Superior temporal gyrus (tissue), 1 donor: ENCODE results near the gene VENTX.
"Not testable (repeated sequence)": the region's sequence is repeated elsewhere in the genome, so short reads cannot be mapped to it uniquely, and the experiment has no call there.

ENCODE experiments used
- DNase-seq: peaks from one replicate; pipeline ENCODE4 v3.0.0-alpha.2; 2016; ENCODE audit errors: extremely low spot score

The VENTX gene

DNA sequence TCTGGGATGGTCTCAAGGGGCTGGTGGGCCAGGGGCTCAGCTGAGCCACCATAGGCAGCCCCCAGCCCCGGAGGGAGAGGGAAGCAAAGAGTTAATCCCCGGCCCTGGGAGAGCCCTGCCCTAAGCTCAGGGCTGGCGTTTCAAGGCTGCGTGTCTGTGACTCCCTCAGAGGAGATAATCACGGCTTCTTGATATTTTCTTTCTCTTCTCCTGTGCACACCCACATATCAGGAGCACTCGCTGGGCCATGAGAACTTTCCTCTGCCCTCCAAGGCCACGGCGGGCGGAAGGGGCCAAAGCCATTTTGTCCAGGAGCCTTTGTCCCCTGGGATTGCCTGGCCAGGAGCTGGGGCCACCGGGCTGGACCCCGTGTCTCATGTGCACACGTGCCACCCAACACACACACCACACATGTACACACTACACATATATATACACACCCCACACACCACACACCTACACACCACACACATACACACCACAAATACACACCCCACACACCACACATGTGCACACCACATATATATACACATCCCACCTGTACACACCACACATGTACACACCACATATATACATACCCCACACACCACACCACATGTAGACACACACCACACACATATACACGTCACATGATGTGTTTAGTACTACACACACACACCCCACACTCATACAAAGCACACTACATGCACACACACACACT is 16.9 kb downstream of the VENTX start:
- DNase-seq, result no peak

DNA sequence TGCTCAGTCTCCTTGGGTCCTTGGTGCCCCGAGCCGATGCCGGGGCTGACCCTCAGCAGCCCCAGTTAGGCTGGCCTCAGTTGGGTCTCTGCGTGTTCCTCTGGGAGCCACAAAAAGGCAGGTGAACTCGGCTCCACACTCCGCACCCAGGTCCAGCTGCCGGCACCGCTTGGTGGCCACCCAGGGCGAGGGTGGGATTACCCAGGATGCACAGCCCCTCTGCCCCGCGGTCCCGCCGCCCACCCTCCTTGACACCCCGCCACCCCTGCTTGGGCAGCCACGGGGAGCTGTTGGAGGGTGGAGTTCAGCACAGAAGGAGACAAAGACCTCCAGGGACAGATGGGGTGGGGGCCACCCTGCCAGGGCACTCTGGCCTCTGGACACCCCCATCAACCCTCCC is 17.7 kb downstream of the VENTX start:
- DNase-seq, result no peak

DNA sequence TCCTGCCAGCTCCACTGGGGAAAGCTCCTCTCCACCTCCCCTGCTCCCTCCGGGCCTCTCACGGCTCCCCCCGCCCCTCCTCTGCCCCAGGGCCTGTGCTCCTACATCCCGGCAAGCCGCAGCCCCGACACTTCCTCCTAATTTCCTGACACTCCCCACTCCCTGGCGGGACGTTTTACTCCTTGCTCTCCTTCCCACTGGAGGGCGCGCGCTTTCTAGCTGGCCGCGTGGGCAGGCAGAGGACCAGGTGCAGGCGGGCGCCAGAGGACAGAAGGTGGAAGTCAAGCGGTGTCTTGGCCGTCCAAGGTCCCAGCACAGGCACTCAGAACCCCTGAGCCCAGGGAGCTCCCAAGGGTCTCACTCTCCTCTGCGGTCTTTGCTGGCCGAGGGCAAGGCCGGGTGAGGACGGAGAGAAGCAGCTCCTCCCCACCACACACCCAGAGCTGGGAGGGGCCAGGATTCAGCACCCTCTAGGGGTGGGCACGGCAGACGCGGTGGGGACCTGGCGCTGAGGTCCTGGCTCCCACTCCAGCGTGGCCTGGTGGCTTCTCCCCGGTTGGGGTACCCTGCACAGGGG is 19.9 kb downstream of the VENTX start:
- no peak for DNase-seq

DNA sequence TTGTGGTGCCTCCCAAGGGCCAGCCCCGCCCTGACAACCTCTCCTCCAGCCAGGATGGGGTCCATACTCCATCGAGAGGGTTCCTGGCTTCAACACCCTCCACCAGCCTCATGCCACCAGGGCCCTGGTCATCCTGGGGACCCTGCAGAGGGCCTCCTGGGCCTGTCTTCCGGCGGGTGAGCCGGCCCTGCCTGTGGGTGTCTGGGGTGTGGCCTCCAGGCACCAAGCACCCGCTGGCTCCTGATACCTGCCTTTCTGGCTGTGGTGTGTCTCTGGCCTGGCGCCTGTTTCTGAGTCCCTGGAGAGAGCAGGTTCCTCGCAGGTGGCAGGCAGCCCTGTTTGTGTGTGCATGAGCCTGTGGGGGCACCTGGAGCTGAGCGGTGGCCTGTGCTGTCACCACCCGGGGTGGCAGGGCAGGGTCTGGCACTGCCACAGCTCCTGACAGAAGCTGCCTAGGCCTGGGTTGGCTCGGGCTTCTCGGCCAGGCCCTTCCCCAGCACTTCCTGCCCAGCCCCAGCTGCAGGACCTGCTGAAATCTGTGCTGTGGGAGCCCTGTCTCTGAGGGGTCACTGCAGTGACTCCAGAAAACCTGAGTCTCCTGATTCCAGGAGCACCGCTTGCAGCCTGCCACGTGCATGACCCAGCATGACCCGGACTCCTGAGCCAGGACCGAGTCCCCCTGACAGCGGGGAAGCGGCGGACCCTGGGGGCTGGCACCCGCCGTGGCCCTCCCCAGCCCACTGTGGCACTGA is 20.6 kb downstream of the VENTX start:
- no peak for DNase-seq

DNA sequence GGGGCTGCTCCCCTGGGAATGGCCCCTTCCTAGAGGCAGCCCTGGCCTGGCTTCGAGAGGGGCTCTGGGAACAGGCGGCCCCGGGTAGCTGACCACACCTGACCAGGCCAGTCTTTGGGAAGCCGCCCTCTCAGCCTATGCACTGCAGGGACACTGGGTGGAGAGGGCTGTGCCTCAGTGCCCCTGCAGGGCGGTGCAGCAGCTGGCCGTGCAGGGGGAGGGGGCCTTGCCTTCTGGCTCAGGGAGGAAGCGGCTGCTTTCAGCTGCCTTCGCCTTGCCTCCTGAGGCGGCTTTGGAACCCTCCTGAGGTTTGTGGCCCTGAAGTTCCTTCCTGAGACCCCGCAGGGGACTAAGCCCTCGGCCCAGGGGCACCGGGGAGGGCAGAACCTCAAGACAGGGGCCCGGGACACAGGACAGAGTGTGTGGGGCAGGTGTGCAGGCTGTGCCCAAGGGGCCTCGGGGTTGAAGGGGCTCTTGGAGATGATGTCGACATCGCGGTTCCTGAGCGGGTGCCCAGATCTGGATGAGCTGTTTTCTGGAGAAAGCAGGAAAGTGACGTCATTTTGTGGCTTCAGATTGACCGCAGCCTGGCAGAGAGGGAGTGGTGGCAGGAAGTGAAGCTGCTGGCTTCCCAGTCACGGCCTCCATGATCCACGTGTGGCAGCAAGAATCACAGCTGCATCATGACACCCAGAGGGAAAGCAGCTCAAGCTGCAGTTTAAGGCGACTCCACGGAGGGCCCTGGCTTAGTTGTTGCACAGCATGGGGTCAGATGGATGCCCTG is 21.4 kb downstream of the VENTX start:
- peak; percentile 15 for DNase-seq

DNA sequence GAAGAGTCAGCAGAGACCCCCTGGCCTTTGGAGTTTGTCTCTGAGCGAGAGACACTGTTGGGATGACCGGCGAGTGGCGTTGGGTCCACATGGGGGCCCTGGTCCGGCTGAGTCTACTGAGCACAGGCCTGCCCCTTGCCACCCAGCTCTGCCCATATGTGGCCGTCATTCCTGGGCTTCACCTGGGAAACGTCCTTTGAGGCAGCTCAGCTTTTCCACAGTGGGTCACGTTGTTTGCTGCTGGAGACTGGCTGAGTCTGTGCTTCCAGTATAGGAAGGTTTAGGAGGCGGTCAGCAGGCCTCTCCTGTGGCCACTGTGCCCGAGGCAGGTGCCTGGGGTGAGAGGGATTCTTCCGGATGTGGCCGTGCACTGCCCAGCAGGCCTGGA is 21.9 kb downstream of the VENTX start:
- DNase-seq, result no peak

DNA sequence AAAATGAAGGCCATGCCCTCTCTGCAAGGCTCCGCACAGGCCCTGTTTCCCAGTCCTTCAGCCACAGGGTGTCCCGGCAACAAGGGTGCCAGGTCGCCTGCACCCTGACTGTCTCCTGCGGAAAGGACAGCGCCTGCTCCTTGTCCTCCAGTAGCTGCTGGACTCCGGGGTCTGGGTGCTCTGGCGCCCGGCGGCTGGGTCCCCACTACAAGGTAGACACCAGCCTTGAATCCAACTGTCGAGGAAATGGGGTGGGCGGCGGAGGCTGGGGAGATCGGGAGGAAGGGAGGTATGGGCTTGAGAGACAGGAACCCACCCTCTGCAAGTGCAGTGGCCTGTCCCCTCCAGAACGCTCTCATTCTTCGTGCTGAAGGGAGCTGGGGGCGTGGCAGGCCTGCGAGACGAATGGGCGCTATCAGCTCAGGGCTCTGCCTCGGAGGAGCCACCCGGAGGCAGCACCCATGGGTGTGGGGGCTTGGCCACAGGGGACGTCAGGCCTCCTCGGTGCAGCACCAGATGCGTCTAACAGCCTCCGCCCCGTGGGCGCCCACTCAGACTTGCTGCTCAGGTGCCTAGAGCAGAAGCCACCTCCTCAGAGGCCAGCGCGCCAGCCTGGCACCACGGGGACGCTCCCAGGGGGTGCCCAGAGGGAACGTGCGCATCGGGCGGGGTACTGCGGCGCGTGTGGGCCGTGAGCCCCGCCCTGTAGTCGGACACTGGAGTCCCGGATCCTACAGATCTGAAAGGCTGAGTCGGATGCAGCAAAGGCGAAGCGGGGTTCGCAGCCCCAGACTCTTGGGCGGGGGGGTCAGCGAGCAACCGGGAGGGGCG is 23.5 kb downstream of the VENTX start:
- peak; percentile 15 for DNase-seq

DNA sequence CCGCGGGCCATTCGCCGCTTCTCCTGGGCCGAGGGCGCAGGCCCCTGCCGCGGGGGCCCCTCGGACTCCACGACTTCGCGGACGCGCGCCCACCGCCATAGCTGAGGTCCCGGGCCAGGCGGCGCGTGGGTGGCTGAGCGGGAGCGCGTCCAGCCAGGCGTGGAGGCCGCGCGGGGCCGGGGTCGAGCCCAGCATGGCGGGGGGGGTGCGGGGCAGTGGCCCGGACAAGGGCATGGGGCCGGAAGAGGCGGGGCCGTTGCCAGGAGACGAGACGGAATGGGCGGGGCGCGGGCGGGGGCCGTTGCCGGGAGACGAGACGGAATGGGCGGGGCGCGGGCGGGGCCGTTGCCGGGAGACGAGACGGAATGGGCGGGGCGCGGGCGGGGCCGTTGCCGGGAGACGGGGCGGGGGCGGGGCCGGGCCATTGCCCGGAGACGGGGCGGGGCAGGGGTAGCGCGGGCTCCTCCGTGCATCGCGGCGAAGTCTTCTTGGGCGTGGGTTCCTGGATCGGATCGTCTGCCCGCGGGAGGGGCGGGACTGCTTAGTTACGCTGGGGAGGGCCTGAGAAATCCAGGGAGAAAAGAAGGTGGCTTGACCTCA is 24.2 kb downstream of the VENTX start:
- peak; percentile 63 for DNase-seq

DNA sequence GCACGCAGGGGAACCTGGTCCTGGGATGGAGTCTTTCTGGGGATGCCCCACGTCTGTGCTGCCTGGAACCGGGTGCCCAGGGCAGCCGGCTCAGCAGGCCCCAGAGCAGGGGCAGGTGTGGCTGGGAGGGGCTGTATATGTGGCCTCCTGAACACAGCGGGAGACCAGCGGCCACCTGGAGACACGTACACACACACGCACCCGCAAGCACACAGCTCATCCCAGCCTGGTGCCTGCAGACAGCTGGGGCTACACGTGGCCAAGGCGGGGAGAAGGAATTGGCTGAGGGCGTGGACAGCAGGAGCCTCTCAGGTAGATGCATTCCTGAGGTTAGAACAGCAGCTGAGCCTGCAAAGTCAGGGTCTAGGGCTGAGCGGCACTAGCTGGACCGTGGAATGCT is 25.0 kb downstream of the VENTX start:
- no peak for DNase-seq

DNA sequence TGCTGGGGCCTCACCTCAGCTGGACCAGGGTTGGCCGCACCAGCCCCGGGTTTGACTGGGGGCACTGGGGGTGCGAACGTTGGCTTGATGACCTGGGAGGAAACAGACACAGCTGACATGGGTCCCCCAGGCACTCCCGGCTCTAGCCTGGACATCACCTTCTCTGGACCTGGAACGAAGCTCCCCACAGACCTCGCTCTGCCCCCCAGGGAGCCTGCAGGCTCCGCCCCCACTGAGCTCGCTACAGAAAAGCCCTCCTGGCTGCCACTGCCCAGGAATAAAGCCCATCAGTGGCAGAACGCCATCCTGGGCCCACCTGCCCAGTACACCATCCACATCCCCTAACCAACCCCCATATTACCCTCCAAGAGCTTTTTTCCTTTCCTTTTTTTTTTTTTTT is 26.0 kb downstream of the VENTX start:
- no peak for DNase-seq

DNA sequence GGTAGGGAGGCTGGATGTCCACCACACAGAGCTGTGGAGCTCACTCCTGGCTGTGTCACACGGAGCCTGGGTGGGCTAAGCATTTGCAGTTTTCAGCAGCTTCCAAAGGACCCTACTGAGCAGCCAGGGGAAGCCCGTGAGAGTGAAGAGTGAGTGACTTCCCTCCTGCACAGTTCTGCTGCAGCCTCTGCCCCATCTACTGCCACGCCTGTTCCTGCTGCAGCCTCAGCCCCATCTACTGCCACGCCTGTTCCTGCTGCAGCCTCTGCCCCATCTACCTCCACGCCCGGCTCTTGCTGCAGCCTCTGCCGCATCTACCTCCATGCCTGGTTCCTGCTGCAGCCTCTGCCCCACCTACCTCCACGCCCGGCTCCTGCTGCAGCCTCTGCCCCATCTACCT is 26.8 kb downstream of the VENTX start:
- no peak for DNase-seq

DNA sequence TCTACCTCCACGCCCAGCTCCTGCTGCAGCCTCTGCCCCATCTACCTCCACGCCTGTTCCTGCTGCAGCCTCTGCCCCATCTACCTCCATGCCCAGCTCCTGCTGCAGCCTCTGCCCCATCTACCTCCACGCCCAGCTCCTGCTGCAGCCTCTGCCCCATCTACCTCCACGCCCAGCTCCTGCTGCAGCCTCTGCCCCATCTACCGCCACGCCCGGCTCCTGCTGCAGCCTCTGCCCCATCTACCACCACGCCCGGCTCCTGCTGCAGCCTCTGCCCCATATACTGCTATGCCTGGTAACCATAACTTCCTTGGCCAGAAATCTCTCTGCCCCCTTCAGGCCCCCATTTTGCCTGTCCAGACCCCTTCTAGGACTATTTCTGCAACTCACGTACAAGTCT is 27.4 kb downstream of the VENTX start:
- DNase-seq, result not testable (repeated sequence)

DNA sequence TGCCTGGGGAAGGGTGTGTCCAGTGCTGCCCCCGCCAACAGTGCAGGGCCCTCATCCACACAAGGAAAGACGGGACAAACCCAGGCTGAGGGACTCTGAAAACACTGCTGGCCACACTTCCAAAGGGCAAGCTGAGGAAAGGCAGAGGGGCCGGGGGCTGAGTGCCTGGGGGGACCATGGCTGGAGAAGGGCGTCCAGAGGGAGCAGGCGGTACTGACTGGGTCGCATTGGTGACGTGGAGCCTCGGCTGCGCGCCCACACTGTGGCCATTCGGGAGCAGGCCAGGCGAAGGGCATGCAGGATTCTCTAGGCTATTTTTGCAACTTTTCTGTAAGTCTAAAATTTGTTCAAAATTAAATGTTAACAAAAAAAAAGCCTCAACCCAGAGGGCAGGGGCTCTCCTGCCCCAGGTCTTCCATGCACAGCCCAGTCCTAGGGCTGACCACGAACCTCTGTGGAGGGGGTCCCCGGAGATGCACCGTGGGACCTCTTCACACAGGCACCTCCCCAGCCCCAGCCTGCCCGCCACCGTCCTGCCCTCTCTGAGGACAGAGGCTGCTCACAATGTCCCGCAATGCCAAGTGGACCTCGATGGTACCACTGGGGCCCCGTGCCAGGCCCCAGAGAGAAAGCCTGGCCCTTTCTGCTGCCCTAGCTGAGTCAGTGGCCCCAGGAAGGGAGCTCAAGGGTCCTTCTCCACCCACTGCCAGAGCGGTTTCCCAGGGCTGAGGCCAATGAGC is 28.6 kb downstream of the VENTX start:
- DNase-seq, result no peak

DNA sequence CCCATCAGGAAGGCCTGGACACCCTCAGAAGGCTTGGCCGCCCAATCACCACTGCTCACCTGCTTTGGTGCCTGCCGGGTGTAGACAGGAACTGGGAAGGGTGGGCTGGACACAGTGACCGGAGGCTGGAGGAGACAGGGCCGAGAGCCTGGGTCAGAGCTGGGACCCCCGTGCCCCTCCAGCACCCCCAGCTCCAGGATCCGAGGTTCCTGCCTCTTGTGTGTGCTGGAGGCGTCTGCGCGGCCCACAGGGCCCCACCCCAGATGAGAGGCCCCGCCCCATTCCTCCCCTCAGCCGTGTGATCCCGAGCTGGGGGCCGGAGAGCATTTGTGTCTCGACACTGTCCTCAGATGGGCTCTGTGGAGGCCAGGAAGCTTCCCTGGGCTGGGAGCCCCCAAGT is 29.6 kb downstream of the VENTX start:
- DNase-seq, result no peak

DNA sequence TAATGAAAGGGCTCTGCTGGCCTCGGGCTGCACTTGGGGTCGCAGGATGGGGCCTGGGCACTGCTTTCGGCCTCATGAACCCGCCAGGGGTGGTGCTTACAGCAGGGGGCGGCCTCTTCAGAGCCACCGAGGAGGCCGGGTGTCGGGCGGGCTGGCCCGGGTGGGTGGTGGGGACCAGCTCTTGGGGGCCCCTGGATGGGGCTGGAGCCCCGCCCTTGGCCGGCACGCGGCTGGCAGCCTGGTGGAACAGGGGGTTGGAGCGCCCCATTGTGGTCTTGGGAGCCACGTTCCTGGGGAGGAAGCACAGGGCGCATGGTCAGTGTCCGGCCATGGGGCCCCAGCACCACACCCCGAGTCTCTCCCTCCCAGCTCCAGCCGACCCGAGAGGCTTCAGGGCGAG is 30.2 kb downstream of the VENTX start:
- DNase-seq, result no peak

DNA sequence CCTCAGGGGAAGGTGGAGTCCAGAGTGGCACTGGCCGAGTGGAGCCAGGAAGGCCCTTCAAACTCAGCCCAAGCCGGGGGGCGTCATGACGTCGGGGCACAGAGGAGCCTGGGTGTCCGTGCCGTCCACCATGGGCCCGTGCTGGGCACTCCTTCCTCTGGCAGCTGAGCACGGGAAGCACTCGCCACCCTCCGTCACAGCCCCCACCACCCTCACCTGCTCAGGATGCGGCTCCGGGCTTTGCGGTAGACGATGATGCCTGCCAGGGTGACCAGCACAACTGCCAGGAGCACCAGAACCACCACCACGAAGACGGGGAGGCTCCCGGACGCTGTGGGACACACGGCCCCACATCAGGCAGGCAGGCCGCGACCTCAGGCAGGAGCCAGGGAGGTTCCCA is 30.9 kb downstream of the VENTX start:
- no peak for DNase-seq

DNA sequence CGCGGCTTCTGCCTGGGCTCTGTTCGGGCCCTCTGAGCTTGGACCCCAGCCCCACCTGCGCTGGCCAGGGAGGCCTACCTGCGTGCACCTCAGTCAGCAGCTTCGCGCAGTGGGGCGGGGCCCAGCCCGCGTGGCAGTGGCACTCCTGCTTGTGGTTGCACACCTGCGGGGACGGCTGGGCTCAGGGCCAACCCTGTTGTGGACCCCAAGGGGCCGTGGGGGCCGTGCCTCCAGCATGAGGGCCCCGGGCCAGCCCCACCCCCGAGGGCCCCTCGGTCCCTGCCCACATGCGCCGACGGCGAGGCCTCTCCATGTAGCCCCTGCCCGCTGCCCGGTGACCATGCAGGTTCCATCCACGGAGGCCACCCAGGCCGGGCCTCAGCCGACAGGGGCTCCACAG is 31.7 kb downstream of the VENTX start:
- DNase-seq, result no peak

DNA sequence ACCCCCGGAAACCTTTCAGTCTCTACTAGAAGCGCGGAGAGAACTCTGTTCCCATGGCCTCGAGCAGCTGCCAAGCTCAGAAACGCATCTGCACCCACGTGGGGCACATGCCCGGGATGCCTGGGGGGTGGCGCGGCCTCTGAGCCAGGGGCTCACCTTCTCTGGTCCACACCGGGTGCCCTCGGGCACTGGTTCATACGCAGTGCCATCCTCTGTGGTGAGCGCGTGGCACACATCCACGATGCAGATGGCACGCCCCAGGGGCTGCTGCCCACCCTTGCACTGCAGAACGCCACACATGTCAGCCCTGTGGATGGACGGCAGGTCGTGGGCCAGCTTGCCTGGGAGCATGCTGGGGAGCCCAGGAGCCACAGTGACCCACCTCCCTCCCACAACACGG is 32.5 kb downstream of the VENTX start:
- DNase-seq, result no peak

DNA sequence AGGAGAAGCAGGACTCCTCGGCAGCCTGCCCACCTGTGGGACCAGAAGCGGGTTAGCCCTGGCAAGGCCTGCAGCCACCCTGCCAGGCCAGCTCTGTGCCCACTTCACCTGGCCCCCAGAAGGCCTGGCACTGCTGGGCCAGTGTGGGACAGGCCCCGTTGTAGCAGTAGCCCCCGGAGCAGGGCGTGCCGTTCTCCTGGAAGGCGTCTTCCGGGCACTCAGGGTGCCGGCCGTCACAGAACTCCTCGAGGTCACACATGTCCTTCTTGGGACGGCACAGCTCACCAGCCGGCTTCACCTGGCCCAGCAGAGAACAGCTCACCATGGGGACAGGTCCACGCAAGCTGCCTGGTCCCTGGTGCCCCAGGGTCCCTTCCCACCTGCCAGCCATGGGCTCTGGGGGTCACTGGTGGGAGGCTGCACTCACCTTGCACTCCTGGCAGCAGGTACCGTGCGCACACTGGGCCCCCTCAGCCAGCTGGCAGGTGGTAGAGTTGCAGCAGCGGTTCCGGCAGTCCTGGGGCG is 33.2 kb downstream of the VENTX start:
- DNase-seq, result no peak
